GM23338 (cell line): ENCODE measurements around the gene RAD23B. TPM values are rescaled to one million over a fixed set of nuclear protein-coding genes. Genes with fewer than 3 reads are reported as not detected.

Experiments
- ATAC-seq: fragments of 200-7000 bp; cut with Tn5 transposase; 3 replicates; pipeline ENCODE4 v1.9.1; 2020
- DNase-seq: peaks from one replicate; pipeline ENCODE4 v3.0.0-alpha.2; 2015; ENCODE audit warnings: low spot score
- H2AFZ ChIP-seq: fragments of 200-600 bp; sonication (generic); 2 replicates; pipeline ENCODE4 v1.8.0; 2016; ENCODE audit warnings: antibody characterized with exemption, mild to moderate bottlenecking, moderate library complexity
- H3F3A ChIP-seq: fragments of 200-600 bp; sonication (generic); replicated peaks from 2 replicates; pipeline ENCODE4 v1.8.0; 2017; ENCODE audit warnings: antibody characterized with exemption, mixed run types, low read depth
- H3K27ac ChIP-seq: fragments of 200-600 bp; sonication (generic); 2 replicates; pipeline ENCODE4 v1.6.1; 2016; ENCODE audit warnings: low read depth
- H3K27me3 ChIP-seq: fragments of 200-600 bp; sonication (generic); 2 replicates; pipeline ENCODE4 v1.8.0; 2016; ENCODE audit warnings: mild to moderate bottlenecking, mixed run types, moderate library complexity; ENCODE audit not compliant: insufficient read depth
- H3K36me3 ChIP-seq: fragments of 200-600 bp; sonication (generic); 2 replicates; pipeline ENCODE4 v1.8.0; 2016; ENCODE audit warnings: mild to moderate bottlenecking; ENCODE audit not compliant: insufficient read depth
- H3K4me1 ChIP-seq: fragments of 200-600 bp; sonication (generic); 2 replicates; pipeline ENCODE4 v1.8.0; 2016; ENCODE audit warnings: mild to moderate bottlenecking, moderate library complexity; ENCODE audit not compliant: insufficient read depth
- H3K4me2 ChIP-seq: fragments of 200-600 bp; sonication (generic); 2 replicates; pipeline ENCODE4 v1.7.1; 2017; ENCODE audit warnings: mixed run types
- H3K4me3 ChIP-seq: fragments of 200-600 bp; sonication (generic); 2 replicates; pipeline ENCODE4 v1.6.1; 2016; ENCODE audit warnings: mixed run types
- H3K79me2 ChIP-seq: fragments of 200-600 bp; sonication (generic); replicated peaks from 2 replicates; pipeline ENCODE4 v1.8.0; 2017; ENCODE audit warnings: mild to moderate bottlenecking; ENCODE audit not compliant: insufficient read depth
- H3K9me2 ChIP-seq: fragments of 200-600 bp; sonication (generic); 2 replicates; pipeline ENCODE4 v1.8.0; 2017; ENCODE audit not compliant: insufficient read depth
- H4K20me1 ChIP-seq: fragments of 200-600 bp; sonication (generic); replicated peaks from 2 replicates; pipeline ENCODE4 v1.8.0; 2017; ENCODE audit warnings: mild to moderate bottlenecking; ENCODE audit not compliant: insufficient read depth
- H3K27ac Mint-ChIP-seq: 2 replicates; pipeline ENCODE4 v1.8.0; 2020; ENCODE audit warnings: inconsistent platforms, mild to moderate bottlenecking, moderate library complexity, mixed read lengths
- H3K27me3 Mint-ChIP-seq: 3 replicates; pipeline ENCODE4 v1.8.0; 2022; ENCODE audit warnings: low read depth, mild to moderate bottlenecking, moderate library complexity, mixed read lengths, inconsistent platforms; ENCODE audit not compliant: insufficient read depth, poor library complexity
- H3K36me3 Mint-ChIP-seq: 3 replicates; pipeline ENCODE4 v1.8.0; 2021; ENCODE audit warnings: low read depth, mild to moderate bottlenecking, inconsistent platforms, moderate library complexity, mixed read lengths
- H3K4me1 Mint-ChIP-seq: 3 replicates; pipeline ENCODE4 v1.8.0; 2020; ENCODE audit warnings: mild to moderate bottlenecking, inconsistent platforms, mixed read lengths
- H3K4me3 Mint-ChIP-seq: 3 replicates; pipeline ENCODE4 v1.8.0; 2021; ENCODE audit warnings: moderate library complexity, mild to moderate bottlenecking, inconsistent platforms, mixed read lengths
- H3K9me3 Mint-ChIP-seq: 3 replicates; pipeline ENCODE4 v1.8.0; 2020; ENCODE audit warnings: moderate library complexity, mild to moderate bottlenecking, inconsistent platforms, mixed read lengths
- CREB1 ChIP-seq: fragments of 250-450 bp; sonication (Bioruptor Pico); IDR thresholded peaks from 2 replicates; pipeline ENCODE4 v1.5.0; 2020; ENCODE audit warnings: low read depth, mild to moderate bottlenecking, moderate library complexity
- CTCF ChIP-seq, 2 experiments: fragments of 200-600 bp in 1 of 2; sonication (generic) in 1 of 2; conservative IDR thresholded peaks; 2 replicates each; pipeline versions ENCODE4 v1.5.1 to v1.6.1; 2016 to 2017; ENCODE audit warnings: antibody characterized with exemption in 2 of 2, low read depth in 2 of 2, mild to moderate bottlenecking in 2 of 2, moderate library complexity in 1 of 2
- ETS1 ChIP-seq: IDR thresholded peaks from 2 replicates; pipeline ENCODE4 v1.6.1; 2016; ENCODE audit warnings: antibody characterized with exemption
- EZH2 ChIP-seq: fragments of 200-600 bp; sonication (generic); IDR thresholded peaks from one replicate; pipeline ENCODE4 v1.8.0; 2017; ENCODE audit warnings: antibody characterized with exemption, mild to moderate bottlenecking, low read depth; ENCODE audit not compliant: unreplicated experiment
- EZH2phosphoT487 ChIP-seq: fragments of 200-600 bp; sonication (generic); IDR thresholded peaks from one replicate; pipeline ENCODE4 v1.8.1; 2018; ENCODE audit warnings: antibody characterized with exemption; ENCODE audit not compliant: unreplicated experiment
- JUNB ChIP-seq: IDR thresholded peaks from one replicate; pipeline ENCODE4 v1.6.1; 2016; ENCODE audit warnings: antibody characterized with exemption; ENCODE audit not compliant: unreplicated experiment
- NANOG ChIP-seq: IDR thresholded peaks from 2 replicates; pipeline ENCODE4 v1.6.1; 2016; ENCODE audit warnings: antibody characterized with exemption, borderline replicate concordance
- POLR2AphosphoS5 ChIP-seq: IDR thresholded peaks from 2 replicates; pipeline ENCODE4 v1.6.1; 2016; ENCODE audit warnings: antibody characterized with exemption, low read depth
- REST ChIP-seq: IDR thresholded peaks from one replicate; pipeline ENCODE4 v1.6.1; 2018; ENCODE audit warnings: antibody characterized with exemption; ENCODE audit not compliant: unreplicated experiment
- STAT1 ChIP-seq: IDR thresholded peaks from one replicate; pipeline ENCODE4 v1.6.1; 2016; ENCODE audit warnings: antibody characterized with exemption; ENCODE audit not compliant: unreplicated experiment
- ZNF114 ChIP-seq: fragments of 250-450 bp; sonication (Bioruptor Pico); IDR thresholded peaks from 2 replicates; pipeline ENCODE4 v1.5.0; 2020; ENCODE audit warnings: mild to moderate bottlenecking, moderate library complexity
- ZNF331 ChIP-seq: fragments of 250-450 bp; sonication (Bioruptor Pico); IDR thresholded peaks from 2 replicates; pipeline ENCODE4 v1.5.0; 2020; ENCODE audit warnings: low read depth, mild to moderate bottlenecking, moderate library complexity
- ZNF462 ChIP-seq: fragments of 250-450 bp; sonication (Bioruptor Pico); IDR thresholded peaks from 2 replicates; pipeline ENCODE4 v1.5.0; 2020; ENCODE audit warnings: mild to moderate bottlenecking, moderate library complexity
- polyA plus RNA-seq: library from polyadenylated mRNA; unstranded; fragments of >200 nt; fragmentation: Nextera tagmentation; extraction: Ambion mirVana; gene quantifications from 2 replicates; pipeline ENCODE4 v1.2.1, GENCODE V29; 2016
- total RNA-seq: library from RNA; depleted of rRNA; stranded (reverse); fragments of >200 nt; shearing (Covaris generic); gene quantifications from 2 replicates; pipeline ENCODE4 v1.2.3, GENCODE V29; 2014

The RAD23B gene
- total and polyA plus RNA-seq, 2 experiments from 2014 or later = 31.1 to 137 TPM

- H3F3A ChIP-seq = no peaks in the 10 kb centered on the region
- H4K20me1 ChIP-seq = no peaks in the 10 kb centered on the region
- H3K36me3 Mint-ChIP-seq = no peaks in the 10 kb centered on the region
- no peak for ATAC-seq
- H3K27me3 Mint-ChIP-seq = peaks cover 6% of the 10 kb centered on the region
- H2AFZ ChIP-seq = no peak overlapping the region
- H3K27me3 ChIP-seq = no peaks in the 10 kb centered on the region
- H3K27ac ChIP-seq = peak overlapping the region; percentile 0; the same call in 1 of the 2 replicates
- H3K4me2 ChIP-seq = no peak overlapping the region
- H3K4me1 Mint-ChIP-seq = peaks cover 25% of the 10 kb centered on the region
- H3K27ac Mint-ChIP-seq = peak overlapping the region; percentile 41; the same call in 1 of the 2 replicates
- TF ChIP-seq ZNF114 (CRISPR knock-in tag) (no peak), ZNF462 (no peak), POLR2AphosphoS5 (no peak), CREB1 (CRISPR knock-in tag) (no peak), EZH2 (no peak), ZNF331 (no peak), NANOG (no peak), EZH2phosphoT487 (no peak), CTCF (conservative IDR thresholded peaks at IDR 0.05; ENCODE audit: low read depth in 2 of 2) (no peak), JUNB (no peak), REST (no peak), ETS1 (no peak), STAT1 (no peak)
- no peak overlapping the region for H3K4me3 Mint-ChIP-seq
- no peaks in the 10 kb centered on the region for H3K9me3 Mint-ChIP-seq
- DNase-seq = no peak
- no peaks in the 10 kb centered on the region for H3K36me3 ChIP-seq
- no peak overlapping the region for H3K4me3 ChIP-seq
- peaks cover 21% of the 10 kb centered on the region for H3K4me1 ChIP-seq
- H3K9me2 ChIP-seq = 0 out of 2 replicates have a peak, but pooled peaks cover 6% of the 10 kb centered on the region
- no peaks in the 10 kb centered on the region for H3K79me2 ChIP-seq
Observed at GRCh38 chr9:107249665-107250285, 33.3 kb upstream of the RAD23B start.
